ENCODE measurements around the gene GIMAP8.
A peak's percentile ranks its signal among the peaks of the same experiment; 100 is the strongest.
"Not testable (repeated sequence)": the region's sequence is repeated elsewhere in the genome, so short reads cannot be mapped to it uniquely, and the experiment has no call there.

GIMAP8 gene

GRCh38 chr7:150441524-150441923, 8.9 kb upstream of the GIMAP8 start:
- no peak for DNase-seq

DNA sequence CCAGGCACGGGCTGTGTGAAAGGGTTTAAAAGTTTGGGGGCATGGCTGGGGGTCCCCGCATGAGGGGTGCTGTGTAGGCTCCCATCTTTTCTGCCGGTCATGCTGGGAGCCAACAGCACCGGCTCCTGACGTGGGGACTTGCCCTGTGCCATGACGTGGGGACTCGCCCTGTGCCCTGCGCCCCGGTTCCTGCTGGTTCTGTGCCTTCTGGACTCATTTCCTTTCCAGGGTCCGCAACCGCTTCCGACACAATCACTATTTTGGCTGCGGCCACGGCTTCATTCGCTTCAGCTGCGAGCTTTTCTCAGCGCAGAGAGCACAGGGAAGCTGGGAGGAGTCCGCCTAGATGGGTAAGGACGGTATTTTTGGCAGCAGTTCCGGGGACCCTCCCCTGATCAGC, 7.6 kb upstream of the GIMAP8 start:
- DNase-seq: no peak

- no peak for DNase-seq
Measured at GRCh38 chr7:150443793-150444540, 6.5 kb upstream of the GIMAP8 start.

GRCh38 chr7:150444674-150445365, 5.6 kb upstream of the GIMAP8 start:
- DNase-seq: no peak

DNA sequence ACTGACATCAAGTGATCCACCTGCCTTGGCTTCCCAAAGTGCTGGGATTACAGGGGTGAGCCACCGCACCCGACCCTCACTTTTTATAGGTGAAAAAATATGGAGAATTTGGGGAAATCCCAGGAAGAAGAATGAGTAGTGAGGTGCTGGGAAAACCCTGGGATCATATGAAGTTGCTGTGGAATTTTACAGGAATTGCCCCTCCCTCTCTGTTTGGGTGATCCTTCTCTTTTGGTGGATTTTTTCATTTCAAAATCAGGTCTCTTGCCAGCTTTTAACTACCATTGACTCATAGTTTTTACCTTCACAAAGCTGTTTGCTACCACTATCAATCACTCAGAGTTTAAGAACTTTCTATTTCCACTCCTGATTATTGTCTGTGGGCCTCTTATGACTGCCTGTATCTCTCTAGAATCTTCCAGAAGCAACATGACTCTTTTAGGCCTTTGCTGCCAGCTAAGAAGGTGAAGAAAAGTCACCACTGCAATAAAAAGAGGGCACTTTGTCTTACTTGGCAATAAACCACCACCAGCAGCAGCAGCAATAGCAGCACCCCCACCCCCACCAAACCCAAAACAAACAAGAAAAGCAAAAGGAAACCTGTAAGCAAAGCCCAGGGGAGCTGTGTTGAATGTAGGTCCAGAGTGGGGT, 4.0 kb upstream of the GIMAP8 start:
- DNase-seq: no peak

- DNase-seq: no peak
Measured at GRCh38 chr7:150447966-150448788, 2.3 kb upstream of the GIMAP8 start.

DNA sequence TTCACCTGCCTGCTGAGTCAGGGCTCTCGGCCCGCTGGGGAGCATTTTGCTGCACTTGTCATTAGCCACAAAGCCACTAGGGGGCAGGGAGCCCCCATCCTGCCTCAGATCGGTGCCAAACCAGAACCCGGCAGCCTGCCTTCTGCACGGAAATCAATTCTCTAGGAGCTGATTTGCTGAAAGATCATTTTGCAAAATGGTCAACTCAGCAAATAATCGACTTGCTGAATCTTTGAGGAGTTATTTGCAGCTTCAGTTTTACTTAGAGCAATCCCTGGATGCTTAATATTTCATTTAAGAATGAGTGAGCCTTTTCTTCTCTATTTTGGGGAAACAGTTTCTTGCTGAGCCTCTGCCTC, 1.7 kb upstream of the GIMAP8 start:
- peak; percentile 84 for DNase-seq

- DNase-seq: no peak
Measured at GRCh38 chr7:150449206-150449952, 1.1 kb upstream of the GIMAP8 start.

GRCh38 chr7:150451097-150451793, 815 bp downstream of the GIMAP8 start:
- peak; percentile 51 for DNase-seq

DNA sequence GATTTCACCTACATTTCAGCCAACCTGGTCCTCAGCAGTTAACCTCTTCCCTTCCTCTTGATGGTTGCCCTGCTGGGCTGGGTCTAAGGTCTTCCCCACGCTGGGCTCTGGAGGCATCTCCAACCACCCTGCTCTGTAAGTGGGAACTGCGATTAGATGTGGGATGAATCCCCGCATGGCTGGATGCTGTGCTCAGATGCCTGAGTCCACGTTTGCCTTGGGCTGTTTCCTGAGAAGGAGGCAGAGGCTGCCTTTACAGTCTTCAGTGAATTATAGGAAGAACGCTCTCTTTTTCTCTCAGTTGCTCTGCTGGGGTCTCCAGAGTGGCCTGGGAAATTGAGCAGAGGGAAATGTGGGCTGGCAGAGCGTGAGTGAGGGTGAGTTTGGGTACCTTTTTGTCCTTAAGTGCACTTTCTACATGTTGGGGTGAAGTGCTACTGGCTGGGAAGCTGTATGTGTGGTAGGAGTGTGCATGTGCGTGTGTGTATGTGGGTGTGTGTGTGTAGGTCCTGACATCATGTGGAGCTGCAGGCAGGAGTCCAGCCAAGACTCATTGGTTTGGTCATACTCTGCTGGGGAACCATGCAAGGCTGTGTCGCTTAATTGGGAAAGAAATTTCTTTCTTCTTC, 1.5 kb downstream of the GIMAP8 start:
- no peak for DNase-seq

DNA sequence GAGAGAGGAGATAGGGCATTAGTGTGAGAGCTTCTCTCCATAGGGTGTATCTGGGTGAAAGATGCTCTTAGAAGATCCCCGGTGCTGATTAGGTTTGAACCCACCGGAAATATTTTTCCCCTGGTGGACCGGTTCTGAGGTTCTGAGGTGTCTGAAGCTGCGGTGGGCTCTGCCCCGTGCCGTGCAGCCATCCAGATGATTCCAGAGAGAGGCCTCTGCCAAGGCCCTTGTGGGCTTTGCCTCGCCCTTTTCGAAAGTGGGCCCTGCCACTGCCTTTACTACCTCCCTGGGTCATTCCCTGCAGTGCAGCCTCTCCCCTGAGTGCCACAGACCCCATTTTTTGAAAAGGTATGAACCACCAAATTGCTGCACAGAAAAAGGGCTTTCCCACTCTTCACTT, 2.8 kb downstream of the GIMAP8 start:
- no peak for DNase-seq

GRCh38 chr7:150453892-150454291, 3.5 kb downstream of the GIMAP8 start:
- no peak for DNase-seq

DNA sequence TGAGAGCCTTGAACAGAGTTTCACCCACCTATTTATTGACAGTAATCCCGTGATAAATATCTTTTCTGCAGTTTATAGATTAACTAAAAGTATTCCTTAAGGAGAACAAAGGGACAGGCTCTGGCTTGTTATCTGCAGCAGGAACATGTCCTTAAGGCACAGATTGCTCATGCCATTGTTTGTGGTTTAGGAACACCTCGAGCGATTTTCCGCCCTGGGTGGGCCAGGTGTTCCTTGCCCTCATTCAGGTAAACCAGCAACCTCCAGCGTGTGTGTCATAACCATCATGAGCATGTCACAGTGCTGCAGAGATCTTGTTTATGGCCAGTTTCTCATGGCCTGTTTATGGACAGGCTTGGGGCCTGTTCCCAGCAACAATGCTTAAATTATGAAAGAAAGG, 6.6 kb downstream of the GIMAP8 start:
- DNase-seq: not testable (repeated sequence)

- DNase-seq: no peak
Measured at GRCh38 chr7:150458235-150458634, 7.8 kb downstream of the GIMAP8 start.

DNA sequence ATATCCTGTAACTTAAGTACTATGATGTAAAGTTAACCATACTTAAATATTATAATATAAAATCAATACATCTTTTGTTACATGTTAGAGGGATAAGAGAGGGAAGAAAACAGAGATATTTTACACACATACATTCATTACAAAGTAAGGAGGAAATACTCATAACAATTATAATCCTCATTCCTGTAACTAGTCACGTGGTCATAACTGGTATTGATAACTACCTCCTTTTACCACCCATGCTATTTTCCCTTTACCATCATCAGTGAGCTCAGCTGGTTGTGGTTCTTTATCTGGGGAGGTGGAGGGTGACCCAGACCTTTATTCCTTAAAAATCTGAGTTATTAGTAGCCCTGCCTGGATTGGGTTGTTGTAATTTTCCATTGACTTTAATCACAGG, 8.3 kb downstream of the GIMAP8 start:
- DNase-seq: no peak

DNA sequence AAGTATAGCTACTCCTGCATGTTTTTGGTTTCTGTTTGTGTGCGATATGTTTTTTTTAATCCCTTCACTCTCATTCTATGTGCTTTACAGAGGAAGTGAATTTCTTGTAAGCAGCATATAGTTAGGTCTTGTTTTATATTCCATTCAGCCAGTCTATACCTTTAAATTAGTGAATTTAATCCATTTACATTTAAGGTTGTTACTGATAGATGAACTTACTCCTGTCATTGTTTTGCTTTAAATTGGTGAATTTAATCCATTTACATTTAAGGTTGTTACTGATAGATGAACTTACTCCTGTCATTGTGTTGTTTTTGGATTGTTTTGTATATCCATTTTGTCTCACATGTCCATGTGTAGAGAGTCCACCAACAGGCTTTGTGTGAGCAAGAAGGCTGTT, 11.1 kb downstream of the GIMAP8 start:
- DNase-seq: no peak

DNA sequence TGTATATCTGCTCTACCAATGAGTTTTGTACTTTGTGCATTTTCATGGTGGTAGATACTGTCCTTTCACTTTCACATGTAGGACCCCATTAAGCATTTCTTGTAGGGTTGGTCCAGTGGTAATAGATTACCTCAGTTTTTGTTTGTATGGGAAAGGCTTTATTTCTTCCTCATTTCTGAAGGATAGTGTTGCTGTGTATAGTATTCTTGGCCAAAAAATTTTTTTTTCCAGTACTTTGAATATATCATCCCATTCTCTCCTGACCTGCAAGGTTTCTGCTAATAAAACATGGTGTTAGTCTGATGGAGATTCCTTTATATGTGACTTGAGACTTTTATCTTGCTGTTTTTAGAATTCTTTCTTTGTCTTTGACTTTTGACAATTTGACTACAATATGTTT, 12.0 kb downstream of the GIMAP8 start:
- no peak for DNase-seq

DNA sequence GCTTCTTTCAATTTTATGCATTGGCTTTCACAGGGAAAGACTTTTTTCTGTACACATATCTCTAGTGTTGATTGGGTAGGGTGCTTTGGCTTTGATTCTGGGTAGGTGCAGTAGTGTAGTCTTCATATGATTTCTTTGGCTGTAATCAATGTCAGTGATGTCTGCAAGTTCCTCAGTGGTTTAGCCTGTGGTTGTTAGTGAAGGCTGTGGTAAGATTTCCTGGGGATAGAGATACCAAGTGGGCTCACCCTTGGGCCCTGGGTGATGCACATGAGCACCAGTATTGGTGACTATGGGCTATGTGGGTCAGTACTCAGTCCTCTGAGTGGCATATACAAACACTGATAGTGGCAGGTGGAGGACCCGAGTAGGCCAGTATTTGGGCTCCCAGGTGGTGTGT, 13.0 kb downstream of the GIMAP8 start:
- DNase-seq: no peak

GRCh38 chr7:150464962-150465361, 14.5 kb downstream of the GIMAP8 start:
- DNase-seq: no peak

GRCh38 chr7:150465414-150465813, 15.0 kb downstream of the GIMAP8 start:
- DNase-seq: no peak

DNA sequence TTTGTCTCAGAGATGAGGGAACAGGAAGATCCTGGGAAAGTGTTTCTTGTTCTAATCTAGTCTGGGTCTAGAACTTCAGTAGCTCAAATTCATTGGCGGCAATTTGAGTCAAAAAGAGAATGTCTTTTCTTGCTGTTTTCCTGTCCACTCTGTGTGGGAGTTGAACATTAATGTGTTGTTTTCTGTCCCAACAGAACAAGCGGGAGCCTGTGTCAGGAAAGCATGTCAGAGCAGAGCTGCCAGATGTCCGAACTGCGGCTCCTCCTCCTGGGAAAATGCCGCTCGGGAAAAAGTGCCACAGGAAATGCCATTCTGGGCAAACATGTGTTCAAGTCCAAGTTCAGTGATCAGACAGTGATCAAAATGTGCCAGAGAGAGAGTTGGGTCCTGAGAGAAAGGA, 16.0 kb downstream of the GIMAP8 start:
- DNase-seq: no peak
